Smooth muscle cell (in vitro differentiated cells): Measurements from ENCODE around the gene ABCA1. TPM values are rescaled to one million over a fixed set of nuclear protein-coding genes. Genes with fewer than 3 reads are reported as not detected.

Experiments used
- DNase-seq: peaks from one replicate; lab custom pipeline; 2025; ENCODE audit not compliant: unreplicated experiment; lab: John Stamatoyannopoulos, UW
- H2AFZ ChIP-seq: fragments of 200-600 bp; sonication (generic); 2 replicates; pipeline ENCODE4 v1.6.0; 2016; ENCODE audit warnings: antibody characterized with exemption, low read depth, mild to moderate bottlenecking
- H3F3A ChIP-seq: fragments of 200-600 bp; sonication (generic); 2 replicates; pipeline ENCODE4 v1.6.0; 2017; ENCODE audit warnings: antibody characterized with exemption, low read depth
- H3K27ac ChIP-seq: fragments of 200-600 bp; sonication (generic); 2 replicates; pipeline ENCODE4 v1.5.1; 2016; ENCODE audit warnings: low read depth, mild to moderate bottlenecking
- H3K27me3 ChIP-seq: fragments of 200-600 bp; sonication (generic); 2 replicates; pipeline ENCODE4 v1.6.1; 2016; ENCODE audit warnings: low read depth, mild to moderate bottlenecking
- H3K36me3 ChIP-seq: fragments of 200-600 bp; sonication (generic); 2 replicates; pipeline ENCODE4 v1.5.1; 2016; ENCODE audit warnings: low read depth
- H3K4me1 ChIP-seq: fragments of 200-600 bp; sonication (generic); 2 replicates; pipeline ENCODE4 v1.5.1; 2016; ENCODE audit warnings: low read depth
- H3K4me2 ChIP-seq: fragments of 200-600 bp; sonication (generic); 2 replicates; pipeline ENCODE4 v1.6.0; 2016; ENCODE audit warnings: mild to moderate bottlenecking
- H3K4me3 ChIP-seq: fragments of 200-600 bp; sonication (generic); 2 replicates; pipeline ENCODE4 v1.5.1; 2016; ENCODE audit warnings: mild to moderate bottlenecking
- H3K79me2 ChIP-seq: fragments of 200-600 bp; sonication (generic); 2 replicates; pipeline ENCODE4 v1.6.0; 2016; ENCODE audit warnings: low read depth, mild to moderate bottlenecking
- H3K9ac ChIP-seq: fragments of 200-600 bp; sonication (generic); 2 replicates; pipeline ENCODE4 v1.6.0; 2016; ENCODE audit warnings: low read depth
- H3K9me3 ChIP-seq: fragments of 200-600 bp; sonication (generic); replicated peaks from 2 replicates; pipeline ENCODE4 v1.5.1; 2016; ENCODE audit warnings: low read depth
- H4K20me1 ChIP-seq: fragments of 200-600 bp; sonication (generic); 2 replicates; pipeline ENCODE4 v1.6.0; 2016; ENCODE audit warnings: low read depth
- WGBS: methylation state at CpG from one replicate; pipeline ENCODE4 v1.1.7; 2016; ENCODE audit warnings: low lambda C conversion rate; 5-methylcytosine and 5-hydroxymethylcytosine counted together
- polyA plus RNA-seq: library from polyadenylated mRNA; unstranded; fragments of >200 nt; fragmentation: Nextera tagmentation; extraction: Ambion mirVana; gene quantifications from 2 replicates; pipeline ENCODE4 v1.2.1, GENCODE V29; 2016
- total RNA-seq: library from RNA; depleted of rRNA; stranded (reverse); fragments of >200 nt; gene quantifications from 2 replicates; pipeline ENCODE4 v1.2.3, GENCODE V29; 2014
- TF ChIP-seq, protein P1 (sequence below): fragments of 200-600 bp; sonication (generic); IDR thresholded peaks from 2 replicates; pipeline ENCODE4 v1.5.1; 2017; ENCODE audit warnings: borderline replicate concordance, mild to moderate bottlenecking, antibody characterized with exemption; ENCODE audit not compliant: insufficient read depth, poor library complexity, severe bottlenecking

ABCA1 gene
- total and polyA plus RNA-seq, 2 experiments from 2014 or later, result 2.8 to 29.6 TPM

DNA sequence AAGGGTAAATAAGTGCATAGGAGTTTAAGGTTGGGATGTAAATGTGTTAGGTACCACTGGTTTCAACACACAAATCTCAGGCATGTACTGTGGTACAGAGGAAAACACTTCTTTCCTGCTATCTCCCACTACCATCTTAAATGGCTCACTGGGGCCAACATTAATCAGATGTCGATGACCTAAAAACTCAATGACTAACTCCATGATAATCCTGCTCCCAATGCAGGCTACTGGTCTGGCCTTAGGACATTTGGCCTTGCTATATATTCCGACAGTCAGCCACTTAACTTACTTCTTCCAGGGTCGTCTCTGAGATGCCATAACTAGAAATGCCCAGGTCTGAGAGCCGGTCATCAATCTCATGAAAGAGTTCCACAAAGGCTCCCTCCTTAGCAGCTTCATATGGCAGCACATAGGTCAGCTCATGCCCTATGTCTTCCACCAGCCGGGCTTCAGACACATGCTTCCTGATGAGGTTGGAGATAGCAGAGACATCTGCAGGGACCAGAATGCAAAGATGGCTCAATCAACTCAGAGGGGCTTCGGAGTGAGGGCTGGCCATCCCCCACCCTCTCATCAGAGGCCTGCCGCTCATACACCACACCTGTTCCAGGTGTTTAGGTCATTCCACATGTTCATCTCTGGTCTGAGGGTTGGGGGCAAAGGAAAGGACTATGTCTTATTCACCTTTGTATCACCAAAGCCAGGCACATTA is 111.9 kb downstream of the ABCA1 start:
- WGBS, result 97% methylated on average over 7 of the region's 7 CpGs
- H3K79me2 ChIP-seq, result no peaks in the 10 kb centered on the region
- H3F3A ChIP-seq, result no peaks in the 10 kb centered on the region
- TF ChIP-seq, protein P1, sequence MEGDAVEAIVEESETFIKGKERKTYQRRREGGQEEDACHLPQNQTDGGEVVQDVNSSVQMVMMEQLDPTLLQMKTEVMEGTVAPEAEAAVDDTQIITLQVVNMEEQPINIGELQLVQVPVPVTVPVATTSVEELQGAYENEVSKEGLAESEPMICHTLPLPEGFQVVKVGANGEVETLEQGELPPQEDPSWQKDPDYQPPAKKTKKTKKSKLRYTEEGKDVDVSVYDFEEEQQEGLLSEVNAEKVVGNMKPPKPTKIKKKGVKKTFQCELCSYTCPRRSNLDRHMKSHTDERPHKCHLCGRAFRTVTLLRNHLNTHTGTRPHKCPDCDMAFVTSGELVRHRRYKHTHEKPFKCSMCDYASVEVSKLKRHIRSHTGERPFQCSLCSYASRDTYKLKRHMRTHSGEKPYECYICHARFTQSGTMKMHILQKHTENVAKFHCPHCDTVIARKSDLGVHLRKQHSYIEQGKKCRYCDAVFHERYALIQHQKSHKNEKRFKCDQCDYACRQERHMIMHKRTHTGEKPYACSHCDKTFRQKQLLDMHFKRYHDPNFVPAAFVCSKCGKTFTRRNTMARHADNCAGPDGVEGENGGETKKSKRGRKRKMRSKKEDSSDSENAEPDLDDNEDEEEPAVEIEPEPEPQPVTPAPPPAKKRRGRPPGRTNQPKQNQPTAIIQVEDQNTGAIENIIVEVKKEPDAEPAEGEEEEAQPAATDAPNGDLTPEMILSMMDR, result no peak
- DNase-seq, result no peak
- no peak overlapping the region for H3K27ac ChIP-seq
- H3K27me3 ChIP-seq, result no peaks in the 10 kb centered on the region
- H3K4me2 ChIP-seq, result no peak overlapping the region
- no peaks in the 10 kb centered on the region for H4K20me1 ChIP-seq
- no peak overlapping the region for H2AFZ ChIP-seq
- no peak overlapping the region for H3K4me3 ChIP-seq
- peaks cover 15% of the 10 kb centered on the region for H3K36me3 ChIP-seq
- H3K9ac ChIP-seq, result no peak overlapping the region
- no peaks in the 10 kb centered on the region for H3K9me3 ChIP-seq
- no peaks in the 10 kb centered on the region for H3K4me1 ChIP-seq

- no peak overlapping the region for H3K9ac ChIP-seq
- DNase-seq, result no peak
- no peak overlapping the region for H3K4me3 ChIP-seq
- no peaks in the 10 kb centered on the region for H3K4me1 ChIP-seq
- H3F3A ChIP-seq, result no peaks in the 10 kb centered on the region
- H2AFZ ChIP-seq, result no peak overlapping the region
- H3K27me3 ChIP-seq, result no peaks in the 10 kb centered on the region
- WGBS, result 88% methylated on average over 12 of the region's 12 CpGs
- H3K9me3 ChIP-seq, result no peaks in the 10 kb centered on the region
- H3K27ac ChIP-seq, result no peak overlapping the region
- H3K4me2 ChIP-seq, result no peak overlapping the region
- H3K79me2 ChIP-seq, result no peaks in the 10 kb centered on the region
- TF ChIP-seq, protein P1, result no peak
- peaks cover 5% of the 10 kb centered on the region for H3K36me3 ChIP-seq
- H4K20me1 ChIP-seq, result no peaks in the 10 kb centered on the region
These were observed 117.3 kb downstream of the ABCA1 start for GRCh38 chr9:104810421-104811339.

- Histone ChIP-seq H3K36me3 (peaks cover 9% of the 10 kb centered on the region), H3K27ac (no peak overlapping the region), H3F3A (no peaks in the 10 kb centered on the region), H3K27me3 (no peaks in the 10 kb centered on the region), H3K79me2 (no peaks in the 10 kb centered on the region), H2AFZ (no peak overlapping the region), H3K4me2 (no peak overlapping the region), H3K4me1 (no peaks in the 10 kb centered on the region), H3K9me3 (no peaks in the 10 kb centered on the region), H4K20me1 (no peaks in the 10 kb centered on the region), H3K9ac (no peak overlapping the region), H3K4me3 (no peak overlapping the region)
- TF ChIP-seq, protein P1, result no peak
- DNase-seq, result no peak
- WGBS, result 90% methylated on average over 3 of the region's 3 CpGs
These were observed 119.8 kb downstream of the ABCA1 start for GRCh38 chr9:104808035-104808614.
